Measurements from ENCODE around the gene CRTC3.
"Not testable (repeated sequence)": the region's sequence is repeated elsewhere in the genome, so short reads cannot be mapped to it uniquely, and the experiment has no call there.

The CRTC3 gene

DNA sequence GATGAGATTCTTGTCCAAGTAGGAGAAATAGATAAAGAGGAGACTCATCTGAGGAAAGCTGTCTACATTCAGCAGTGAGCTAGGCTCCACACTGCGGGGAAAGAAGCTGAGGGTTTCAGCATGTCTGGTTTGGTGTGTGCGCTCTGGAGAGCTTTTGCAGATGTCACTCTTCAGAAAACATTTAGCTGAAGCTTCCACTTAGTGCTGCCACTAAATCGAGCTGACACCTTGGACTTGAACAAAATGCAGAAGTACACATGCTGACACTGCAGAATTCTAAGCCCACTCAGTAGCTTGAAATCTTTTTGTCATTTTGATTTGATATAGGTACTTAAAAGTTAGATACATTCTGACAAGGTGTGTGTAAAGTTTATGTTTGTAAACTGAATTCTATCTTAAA lies 32.3 kb upstream of the CRTC3 start:
- in situ Hi-C loops (cut with MboI; ENCODE audit: low sequenced_read_pairs, unreplicated experiment): loop anchor here (25.0 kb wide), 1 partner anchor 390 kb away; the partner anchor contains the start of gene FES

GRCh38 chr15:90497912-90498311 lies 31.8 kb upstream of the CRTC3 start:
- no peak for DNase-seq (ENCODE audit: low spot score)
- in situ Hi-C loops (cut with MboI; ENCODE audit: low sequenced_read_pairs, unreplicated experiment): loop anchor here (25.0 kb wide), 1 partner anchor 389 kb away; the partner anchor contains the start of gene FES
- TF ChIP-seq, protein P1, sequence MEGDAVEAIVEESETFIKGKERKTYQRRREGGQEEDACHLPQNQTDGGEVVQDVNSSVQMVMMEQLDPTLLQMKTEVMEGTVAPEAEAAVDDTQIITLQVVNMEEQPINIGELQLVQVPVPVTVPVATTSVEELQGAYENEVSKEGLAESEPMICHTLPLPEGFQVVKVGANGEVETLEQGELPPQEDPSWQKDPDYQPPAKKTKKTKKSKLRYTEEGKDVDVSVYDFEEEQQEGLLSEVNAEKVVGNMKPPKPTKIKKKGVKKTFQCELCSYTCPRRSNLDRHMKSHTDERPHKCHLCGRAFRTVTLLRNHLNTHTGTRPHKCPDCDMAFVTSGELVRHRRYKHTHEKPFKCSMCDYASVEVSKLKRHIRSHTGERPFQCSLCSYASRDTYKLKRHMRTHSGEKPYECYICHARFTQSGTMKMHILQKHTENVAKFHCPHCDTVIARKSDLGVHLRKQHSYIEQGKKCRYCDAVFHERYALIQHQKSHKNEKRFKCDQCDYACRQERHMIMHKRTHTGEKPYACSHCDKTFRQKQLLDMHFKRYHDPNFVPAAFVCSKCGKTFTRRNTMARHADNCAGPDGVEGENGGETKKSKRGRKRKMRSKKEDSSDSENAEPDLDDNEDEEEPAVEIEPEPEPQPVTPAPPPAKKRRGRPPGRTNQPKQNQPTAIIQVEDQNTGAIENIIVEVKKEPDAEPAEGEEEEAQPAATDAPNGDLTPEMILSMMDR (IDR thresholded peaks at IDR 0.05; ENCODE audit: borderline replicate concordance, control extremely low read depth, extremely low read depth, insufficient read depth, missing control alignments): no peak

More for the DNA sequence above, 32.3 kb upstream of the CRTC3 start:
- no peak for DNase-seq (ENCODE audit: low spot score)
- TF ChIP-seq, protein P1 (IDR thresholded peaks at IDR 0.05; ENCODE audit: borderline replicate concordance, control extremely low read depth, extremely low read depth, insufficient read depth, missing control alignments): no peak

- in situ Hi-C loops (cut with MboI; ENCODE audit: low sequenced_read_pairs, unreplicated experiment): no loop called here
- no peak for DNase-seq (ENCODE audit: low spot score)
- TF ChIP-seq, protein P1 (IDR thresholded peaks at IDR 0.05; ENCODE audit: borderline replicate concordance, control extremely low read depth, extremely low read depth, insufficient read depth, missing control alignments): no peak
Measured at GRCh38 chr15:90500171-90500570, 29.6 kb upstream of the CRTC3 start.

GRCh38 chr15:90501898-90502297 lies 27.8 kb upstream of the CRTC3 start:
- DNase-seq (ENCODE audit: low spot score): no peak
- in situ Hi-C loops (cut with MboI; ENCODE audit: low sequenced_read_pairs, unreplicated experiment): no loop called here
- TF ChIP-seq, protein P1 (IDR thresholded peaks at IDR 0.05; ENCODE audit: borderline replicate concordance, control extremely low read depth, extremely low read depth, insufficient read depth, missing control alignments): no peak

GRCh38 chr15:90510781-90511180 lies 18.9 kb upstream of the CRTC3 start:
- in situ Hi-C loops (cut with MboI; ENCODE audit: low sequenced_read_pairs, unreplicated experiment); DNase-seq (ENCODE audit: low spot score): not testable (repeated sequence)

DNA sequence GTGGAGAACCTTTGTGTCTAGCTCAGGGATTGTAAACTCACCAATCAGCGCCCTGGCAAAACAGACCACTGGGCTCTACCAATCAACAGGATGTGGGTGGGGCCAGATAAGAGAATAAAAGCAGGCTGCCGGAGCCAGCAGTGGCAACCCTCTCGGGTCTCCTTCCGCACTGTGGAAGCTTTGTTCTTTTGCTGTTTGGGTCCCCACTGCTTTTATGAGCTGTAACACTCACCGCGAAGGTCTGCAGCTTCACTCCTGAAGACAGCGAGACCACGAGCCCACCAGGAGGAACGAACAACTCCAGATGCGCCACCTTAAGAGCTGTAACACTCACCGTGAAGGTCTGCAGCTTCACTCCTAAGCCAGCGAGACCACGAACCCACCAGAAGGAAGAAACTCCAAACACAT lies 18.5 kb upstream of the CRTC3 start:
- in situ Hi-C loops (cut with MboI; ENCODE audit: low sequenced_read_pairs, unreplicated experiment); DNase-seq (ENCODE audit: low spot score): not testable (repeated sequence)

DNA sequence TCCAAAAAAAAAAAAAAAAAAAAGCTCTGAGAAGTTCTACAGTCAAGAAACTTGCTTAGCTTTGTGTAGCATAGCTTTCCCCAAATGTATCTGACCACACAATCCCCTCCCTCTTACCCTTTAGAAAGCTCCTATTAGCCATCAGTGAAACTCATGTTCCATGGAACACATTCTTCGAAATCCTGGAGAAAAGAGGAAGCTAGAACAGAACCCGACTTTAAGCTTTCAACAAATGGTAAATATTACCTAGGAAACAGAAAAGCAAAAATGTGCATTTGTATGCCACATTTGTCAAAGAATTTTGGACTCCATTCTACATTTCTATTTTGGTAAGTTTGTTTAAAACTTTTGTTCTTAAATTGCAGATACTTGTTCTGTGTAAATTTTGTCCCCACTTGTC lies 17.4 kb upstream of the CRTC3 start:
- no peak for DNase-seq (ENCODE audit: low spot score)
- in situ Hi-C loops (cut with MboI; ENCODE audit: low sequenced_read_pairs, unreplicated experiment): no loop called here
- TF ChIP-seq, protein P1 (IDR thresholded peaks at IDR 0.05; ENCODE audit: borderline replicate concordance, control extremely low read depth, extremely low read depth, insufficient read depth, missing control alignments): no peak

GRCh38 chr15:90512981-90513380 lies 16.7 kb upstream of the CRTC3 start:
- TF ChIP-seq, protein P1 (IDR thresholded peaks at IDR 0.05; ENCODE audit: borderline replicate concordance, control extremely low read depth, extremely low read depth, insufficient read depth, missing control alignments): no peak
- no peak for DNase-seq (ENCODE audit: low spot score)
- in situ Hi-C loops (cut with MboI; ENCODE audit: low sequenced_read_pairs, unreplicated experiment): no loop called here
